NCI-H2171 (cell line): ENCODE data around the gene OXCT1.

Experiments
- DNase-seq: peaks from one replicate; lab custom pipeline; 2025; lab: John Stamatoyannopoulos, UW

OXCT1 gene

DNA sequence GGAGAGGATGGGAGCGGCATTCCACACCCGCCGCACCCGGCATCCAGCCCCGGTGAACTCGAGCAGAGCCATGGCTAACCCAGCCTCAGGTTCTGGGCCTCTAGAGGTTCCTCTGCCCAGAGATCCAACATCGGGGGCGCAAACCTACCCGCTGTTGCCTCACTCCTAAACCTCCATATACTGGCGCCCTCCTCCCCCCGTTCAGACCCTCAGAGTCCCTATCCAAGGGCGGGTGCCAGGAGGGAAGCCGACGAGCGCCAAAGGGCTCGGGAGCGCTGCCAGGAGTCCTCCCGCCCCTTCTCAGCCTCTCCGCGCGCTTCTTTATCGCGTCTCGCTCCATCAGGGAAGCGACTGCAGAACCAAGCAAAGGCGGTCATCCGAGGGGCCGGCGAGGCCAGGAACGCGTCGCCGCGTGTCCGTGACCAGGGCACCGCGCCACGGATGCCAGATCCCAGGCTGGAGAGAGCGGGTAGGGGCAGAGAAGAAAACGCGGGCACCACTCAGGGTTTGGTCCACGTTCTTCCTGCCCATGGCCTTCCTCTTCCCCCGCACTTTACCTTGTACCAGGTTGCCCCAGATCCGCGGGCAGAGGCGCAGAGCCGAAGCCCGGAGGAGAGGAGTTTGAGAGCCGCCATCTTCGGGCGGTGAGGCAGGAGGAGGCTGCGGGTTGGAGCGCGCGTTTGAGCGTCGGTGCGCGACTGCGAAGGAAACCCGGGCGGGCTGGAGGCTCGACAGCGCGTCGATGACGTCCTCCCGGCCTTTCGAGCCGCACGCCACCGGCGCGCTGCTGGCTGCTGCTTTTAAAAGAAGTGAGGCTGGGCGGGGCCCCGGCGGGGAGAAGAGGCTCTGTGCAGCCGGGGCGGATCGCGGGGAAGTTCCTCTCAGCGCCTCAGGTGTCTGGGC lies at the start of gene OXCT1:
TSS of gene OXCT1 (minus strand) at position 702 of the 903 bp plus-strand sequence. CDS start at position 635, 67 bp downstream.
- DNase-seq = peak; percentile 95

DNA sequence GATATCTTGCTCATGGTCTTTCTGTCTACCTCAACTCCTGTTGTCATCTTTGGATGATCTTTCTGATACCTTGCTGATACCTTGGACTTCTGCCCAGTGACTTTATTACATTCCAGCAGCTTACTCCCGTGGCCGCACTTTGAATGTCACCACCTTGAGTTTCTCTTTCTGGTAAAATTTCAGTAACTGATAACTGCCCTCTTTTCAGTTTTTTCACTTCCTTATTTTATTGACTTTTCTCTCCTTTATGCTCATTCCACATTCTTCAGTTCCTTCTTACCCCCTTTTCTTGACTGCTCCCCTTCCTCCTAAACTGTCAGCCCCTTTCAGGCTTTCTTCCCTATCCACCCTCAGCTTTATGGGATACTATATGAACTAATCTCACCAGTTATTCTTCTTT lies 47.9 kb upstream of the OXCT1 start:
- DNase-seq = no peak

DNA sequence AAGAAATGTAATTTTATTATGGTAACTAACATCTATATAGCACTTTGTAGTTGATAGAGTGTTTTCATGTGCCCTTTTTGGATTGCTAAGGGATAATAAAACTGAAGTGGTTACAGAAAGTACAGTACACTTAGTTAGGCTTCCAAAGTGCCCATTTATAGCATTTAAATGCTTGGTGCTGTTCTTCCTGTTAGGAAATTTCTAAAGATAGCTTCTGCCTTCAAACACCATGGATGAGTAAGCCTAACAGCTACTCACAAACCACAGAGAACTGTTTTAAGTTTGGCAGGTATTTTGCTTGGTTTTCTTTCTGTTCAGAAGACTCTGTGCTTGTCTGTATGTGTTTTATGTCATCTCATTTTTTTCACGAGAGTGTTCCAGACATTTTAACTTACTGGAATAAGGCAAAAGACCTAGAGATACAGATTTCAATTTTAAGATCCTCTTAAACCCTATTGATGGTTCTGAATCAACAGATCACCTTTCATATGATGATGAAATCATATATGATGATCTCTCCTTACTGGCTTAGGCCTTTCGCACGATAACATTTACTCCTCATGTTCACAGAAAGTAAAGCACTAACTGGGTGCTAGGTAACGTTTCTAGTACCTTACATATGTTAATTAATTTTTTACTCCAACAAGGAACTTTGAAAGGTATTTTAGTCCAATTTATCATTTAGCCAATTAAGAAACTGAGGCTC lies 38.3 kb upstream of the OXCT1 start:
- DNase-seq = no peak

DNA sequence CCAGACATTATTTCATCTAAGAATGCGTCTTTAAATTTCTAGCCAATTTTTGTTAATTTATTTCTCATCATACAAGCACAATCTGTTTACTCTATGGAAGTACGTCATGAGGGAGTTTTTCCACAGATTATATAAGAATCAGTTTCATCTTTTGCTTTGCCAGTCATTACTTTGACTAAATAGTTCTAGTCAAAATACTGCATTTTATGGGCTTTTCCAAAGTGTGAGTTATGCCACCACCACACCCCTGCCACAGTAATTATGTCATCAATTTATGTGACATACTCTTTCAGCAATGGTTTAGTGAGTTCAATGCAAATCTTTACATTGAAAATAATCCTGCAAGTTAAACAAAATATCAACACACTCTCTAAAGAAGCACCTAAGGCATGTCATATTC lies 35.9 kb upstream of the OXCT1 start:
- DNase-seq = no peak

DNA sequence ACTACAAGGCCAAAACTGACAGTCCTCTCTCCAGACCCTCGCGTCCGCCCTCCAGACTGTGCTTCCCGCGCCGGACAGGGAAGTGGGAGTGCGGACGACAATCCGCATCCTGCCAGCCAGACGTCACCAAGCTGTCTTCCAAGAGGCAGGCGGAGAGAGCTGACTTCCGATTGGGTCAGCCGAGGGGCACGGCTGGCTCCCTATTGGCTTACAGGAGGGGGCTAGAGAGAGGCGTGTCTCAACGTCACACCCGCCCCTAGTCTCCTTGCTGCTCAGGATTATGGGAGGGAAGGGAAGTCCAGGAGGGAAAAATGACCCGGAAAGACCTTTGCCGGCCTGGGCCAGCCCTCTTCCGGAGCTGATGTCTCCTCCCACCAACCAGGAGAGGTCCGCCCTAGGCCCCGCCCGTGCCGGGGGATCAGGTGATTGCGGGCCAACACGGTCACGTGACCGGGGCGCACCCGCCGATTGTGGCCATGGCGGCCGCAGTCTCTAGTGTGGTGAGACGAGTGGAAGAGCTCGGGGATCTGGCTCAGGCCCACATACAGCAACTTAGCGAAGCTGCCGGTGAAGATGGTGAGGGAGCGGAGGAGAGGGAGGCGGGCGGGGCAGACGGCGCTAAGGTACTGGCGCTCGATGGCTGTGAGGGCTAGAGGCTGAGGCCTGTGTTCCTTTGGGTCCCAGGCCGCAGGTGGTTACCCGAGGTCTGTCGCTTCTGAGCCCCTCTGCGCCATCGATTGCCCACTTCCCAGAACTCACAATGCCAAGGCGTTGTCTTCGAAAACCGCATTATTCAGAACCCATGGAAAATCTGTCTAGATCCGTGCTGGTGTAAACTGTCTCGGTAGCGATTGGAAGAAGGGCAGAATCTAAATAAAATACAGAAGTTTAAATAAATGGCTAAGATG lies 33.9 kb upstream of the OXCT1 start, which contains the start of gene RIMOC1:
TSS of gene RIMOC1 (plus strand) at position 453 of the 908 bp plus-strand sequence. CDS start at position 477, 24 bp downstream.
- DNase-seq = peak; percentile 99

DNA sequence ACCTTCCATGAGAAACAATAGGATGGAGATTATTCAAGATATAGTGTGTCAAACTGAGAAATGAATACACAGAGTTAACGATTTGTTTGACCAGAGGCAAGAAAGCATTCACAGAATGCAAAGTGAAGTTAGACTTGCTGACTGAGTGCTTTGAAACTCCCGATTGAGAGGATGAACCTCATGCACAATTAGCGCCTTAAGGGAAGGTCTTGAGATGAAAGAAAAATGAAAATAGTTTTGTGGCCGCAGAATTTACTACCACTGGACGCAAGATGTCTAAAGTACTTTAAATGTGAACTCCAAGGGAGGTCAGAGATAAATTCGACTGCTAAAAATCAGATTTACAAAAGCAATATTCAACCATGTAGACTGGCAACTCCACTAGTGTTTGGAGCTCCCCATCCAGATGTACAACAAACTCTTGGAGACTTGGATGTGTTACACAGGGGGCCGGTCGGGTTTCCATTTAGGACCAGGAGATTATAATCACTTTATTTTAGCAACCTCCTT lies 33.2 kb upstream of the OXCT1 start:
- DNase-seq = no peak

DNA sequence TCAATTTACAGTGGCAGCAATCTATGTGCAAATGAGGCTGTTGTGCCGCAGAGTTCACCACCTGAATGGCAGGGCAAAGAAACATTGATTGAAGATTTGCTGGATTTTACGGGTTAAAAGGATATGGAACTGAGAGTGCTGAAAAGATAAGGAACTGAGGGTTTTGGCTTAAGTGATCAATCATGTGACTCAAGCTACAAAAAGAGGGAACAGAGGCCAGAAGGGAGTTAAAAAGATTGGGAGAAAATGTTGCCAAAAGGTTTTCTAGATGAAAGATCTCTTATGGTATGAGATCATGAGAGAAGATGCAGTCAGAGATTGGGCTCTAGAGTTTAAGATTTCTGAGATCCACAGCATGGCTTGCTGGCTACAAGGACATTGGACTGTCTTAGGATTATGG lies 26.0 kb upstream of the OXCT1 start:
- DNase-seq = no peak

DNA sequence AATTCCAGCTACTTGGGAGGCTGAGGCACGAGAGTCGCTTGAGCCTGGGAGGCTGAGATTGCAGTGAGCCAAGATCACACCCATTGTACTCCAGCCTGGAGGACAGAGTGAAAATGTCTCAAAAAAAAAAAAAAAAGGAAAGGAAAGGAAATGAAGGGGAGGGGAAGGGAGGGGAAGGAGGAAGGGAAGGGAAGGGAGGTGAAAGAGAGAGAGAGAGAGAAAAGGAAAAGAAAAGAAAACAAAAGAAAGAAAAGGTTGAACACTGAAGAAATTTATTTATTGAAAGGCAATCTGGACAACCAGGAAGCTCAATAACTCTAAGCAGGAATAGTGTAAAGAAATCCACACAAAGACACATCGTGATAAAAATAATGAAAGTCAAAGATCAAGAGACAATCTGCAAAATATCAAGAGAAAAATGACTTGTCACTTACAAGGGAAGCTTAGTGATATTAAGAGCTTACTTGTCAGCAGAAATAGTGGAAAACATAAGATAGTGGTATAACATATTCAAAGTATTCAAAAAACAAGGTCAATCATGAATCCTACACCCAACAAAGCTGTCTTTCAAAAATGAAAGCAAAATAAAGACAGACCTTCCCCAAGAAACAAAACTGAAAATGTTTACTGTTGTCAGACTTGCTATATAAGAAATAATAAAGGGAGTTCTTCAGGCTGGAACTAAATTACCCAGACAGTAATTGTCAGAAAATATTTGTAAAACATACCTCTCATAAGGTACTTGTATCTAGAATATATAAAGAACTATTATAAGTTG lies 23.0 kb upstream of the OXCT1 start:
- DNase-seq = no peak

DNA sequence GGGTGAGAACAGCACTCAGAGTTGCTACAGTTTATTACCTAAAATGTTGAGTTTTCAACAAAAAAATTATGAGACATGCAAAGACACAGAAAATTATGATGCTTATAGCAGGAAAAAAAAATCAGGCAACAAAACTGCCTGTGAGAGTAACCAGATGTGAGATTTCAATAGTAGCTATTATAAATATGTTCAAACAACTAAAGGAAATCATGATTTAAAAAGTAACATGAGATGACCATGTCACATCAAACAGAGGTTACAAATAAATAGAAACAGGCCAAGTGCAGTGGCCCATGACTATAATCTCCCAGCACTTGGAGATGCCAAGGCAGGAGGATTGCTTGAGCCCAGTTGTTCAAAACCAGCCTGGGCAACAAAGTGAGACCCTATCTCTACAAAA lies 21.8 kb upstream of the OXCT1 start:
- DNase-seq = no peak

DNA sequence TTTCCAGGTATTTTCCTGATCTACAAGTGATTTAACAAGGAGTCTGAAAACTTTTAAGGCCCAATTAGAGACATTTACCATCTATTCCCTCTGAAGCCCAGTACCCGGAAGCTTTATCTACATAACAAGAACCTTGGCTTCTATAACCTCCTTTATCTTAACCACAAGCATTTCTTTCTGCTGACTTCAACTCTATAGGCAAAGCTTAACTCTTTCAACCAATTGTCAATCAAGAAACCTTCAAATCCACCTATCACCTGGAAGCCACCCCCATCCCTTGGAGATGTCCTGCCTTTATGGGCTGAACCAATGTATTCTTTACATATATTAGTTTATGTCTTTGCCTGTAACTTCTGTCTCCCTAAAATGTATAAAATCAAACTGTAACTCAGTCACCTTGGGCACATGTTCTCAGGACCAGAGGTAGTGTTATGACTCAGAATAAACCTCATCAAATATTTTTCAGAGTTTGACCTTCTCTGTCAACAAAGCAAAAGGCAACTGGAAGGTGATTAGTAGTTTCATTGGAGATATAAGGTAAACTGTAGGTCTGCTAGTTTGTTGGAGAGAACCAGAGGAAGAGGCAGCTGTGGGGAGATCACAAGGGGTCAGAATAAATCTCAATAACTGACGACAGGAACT lies 21.0 kb upstream of the OXCT1 start:
- DNase-seq = no peak

DNA sequence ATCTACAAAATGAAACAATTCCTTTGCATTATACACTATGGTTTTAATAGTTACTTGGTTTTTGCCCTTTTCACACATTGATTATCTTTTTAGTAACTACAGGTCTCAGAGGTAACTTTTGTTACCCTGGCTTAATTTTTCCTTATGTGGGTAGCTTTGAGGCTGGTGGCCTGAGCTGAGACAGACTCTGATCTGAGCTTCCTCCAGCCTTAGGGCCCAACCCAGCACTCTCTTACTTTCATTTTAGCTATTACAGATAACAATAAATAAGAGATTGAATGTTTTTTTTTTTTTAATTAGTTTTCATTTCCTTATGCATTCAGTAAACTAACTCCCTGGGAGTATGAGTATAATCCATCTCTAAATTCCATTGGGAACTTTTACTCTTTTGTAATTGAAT lies 15.1 kb upstream of the OXCT1 start:
- DNase-seq = no peak

DNA sequence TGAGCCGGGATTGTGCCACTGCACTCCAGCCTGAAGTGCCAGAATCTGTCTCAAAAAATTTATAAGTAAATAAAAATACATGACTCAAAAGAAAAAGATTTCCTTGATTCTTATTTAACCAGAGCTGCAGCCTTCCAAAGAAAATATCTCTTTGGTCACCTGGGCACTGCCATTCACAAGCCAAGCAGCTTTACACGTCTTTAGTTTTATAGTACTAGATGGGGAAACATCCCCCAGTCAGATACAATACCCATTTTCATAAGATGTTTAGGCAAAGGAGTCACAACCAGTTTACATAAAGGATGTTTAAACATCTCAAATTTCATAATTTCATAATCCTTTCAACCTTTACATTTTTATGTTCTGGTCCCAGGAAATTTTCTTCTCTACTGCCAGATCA lies 13.7 kb upstream of the OXCT1 start:
- no peak for DNase-seq

DNA sequence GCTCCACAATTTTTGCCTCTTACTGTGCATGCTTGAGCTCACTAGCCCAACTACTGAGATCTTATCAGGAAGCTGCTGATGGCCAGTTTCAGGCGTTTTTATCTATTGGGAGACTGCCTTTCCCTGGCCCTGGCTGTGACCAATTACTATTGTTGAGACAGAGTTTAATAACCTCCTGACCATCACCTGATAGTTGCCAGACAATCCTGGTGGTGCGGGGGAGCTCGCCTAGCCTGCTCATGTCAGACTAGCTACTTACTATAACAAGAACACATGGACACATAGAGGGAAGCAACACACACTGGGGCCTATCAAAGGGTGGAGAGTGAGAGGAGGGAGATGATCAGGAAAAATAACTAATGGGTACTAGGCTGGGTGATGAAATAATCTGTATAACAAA lies 13.0 kb upstream of the OXCT1 start:
- DNase-seq = no peak

DNA sequence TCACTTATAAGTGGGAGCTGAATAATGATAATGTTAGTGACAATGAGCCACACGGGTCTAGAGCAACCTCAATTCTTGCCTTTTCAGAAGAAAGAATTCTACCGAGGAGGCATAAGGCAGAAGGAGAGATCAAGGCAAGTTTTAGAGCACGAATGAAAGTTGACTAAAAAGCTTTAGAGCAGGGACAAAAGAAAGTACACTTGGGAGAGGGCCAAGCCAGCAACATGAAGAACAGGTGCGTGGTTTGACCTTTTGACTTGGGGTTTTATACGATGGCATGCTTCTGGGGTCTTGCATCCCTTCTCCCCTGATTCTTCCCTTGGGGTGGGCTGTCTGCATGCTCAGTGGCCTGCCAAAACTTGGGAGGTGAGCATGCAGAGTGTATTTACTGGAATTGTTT lies 12.5 kb upstream of the OXCT1 start:
- DNase-seq = no peak

DNA sequence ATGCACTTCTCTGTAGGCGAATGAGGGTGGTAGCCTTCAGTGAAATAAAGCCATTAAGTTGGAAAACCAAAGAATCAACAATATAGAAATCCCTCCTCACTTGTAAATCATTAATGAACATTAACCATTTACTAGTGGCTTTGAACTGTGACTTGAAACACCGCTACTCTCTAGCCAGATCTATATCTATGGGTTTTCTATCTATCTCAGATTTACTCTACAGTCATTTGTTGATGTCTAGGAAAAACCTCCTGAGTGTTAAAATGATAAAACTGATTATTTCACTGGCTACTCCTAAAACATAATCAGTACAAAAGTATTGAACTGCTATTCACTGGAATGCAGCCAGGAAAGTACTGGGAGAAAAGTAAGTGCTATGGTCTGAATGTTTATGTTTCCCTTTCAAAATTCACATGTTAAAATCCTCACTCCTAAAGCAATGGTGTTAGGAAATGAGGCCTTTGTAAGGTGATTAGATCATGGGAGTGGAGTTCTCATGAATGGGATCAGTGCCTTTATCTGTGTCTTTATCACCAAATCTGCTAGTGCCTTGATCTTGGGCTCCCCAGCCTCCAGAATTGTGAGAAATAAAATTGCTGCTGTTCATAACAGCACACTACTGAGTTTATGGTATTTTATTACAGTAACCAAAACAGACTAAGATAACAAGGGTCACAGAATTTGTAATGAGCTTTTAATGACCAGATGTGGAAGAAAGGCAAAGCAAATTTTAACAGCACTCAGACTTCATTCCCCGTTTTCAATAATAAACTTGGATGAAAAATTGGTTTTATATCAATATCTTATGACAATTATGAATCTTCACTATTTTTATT lies 8.6 kb upstream of the OXCT1 start:
- no peak for DNase-seq

DNA sequence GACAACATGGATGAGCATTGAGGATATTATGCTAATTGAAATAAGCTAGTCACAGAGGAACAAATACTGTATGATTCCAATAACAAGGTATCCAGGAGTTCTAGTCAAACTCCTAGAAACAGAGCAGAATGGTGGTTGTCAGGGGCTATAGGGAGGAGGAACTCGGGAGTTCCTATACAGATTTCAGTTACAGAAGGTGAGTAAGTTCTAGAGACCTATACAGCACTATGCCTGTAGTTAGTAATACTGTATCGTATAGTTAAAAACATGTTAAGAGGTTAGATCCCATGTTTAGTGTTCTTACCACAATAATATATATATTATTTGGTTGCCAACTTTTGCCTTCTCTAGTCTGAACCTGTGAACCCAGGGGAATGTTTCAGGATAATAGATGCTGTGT lies 7.9 kb upstream of the OXCT1 start:
- DNase-seq = no peak

DNA sequence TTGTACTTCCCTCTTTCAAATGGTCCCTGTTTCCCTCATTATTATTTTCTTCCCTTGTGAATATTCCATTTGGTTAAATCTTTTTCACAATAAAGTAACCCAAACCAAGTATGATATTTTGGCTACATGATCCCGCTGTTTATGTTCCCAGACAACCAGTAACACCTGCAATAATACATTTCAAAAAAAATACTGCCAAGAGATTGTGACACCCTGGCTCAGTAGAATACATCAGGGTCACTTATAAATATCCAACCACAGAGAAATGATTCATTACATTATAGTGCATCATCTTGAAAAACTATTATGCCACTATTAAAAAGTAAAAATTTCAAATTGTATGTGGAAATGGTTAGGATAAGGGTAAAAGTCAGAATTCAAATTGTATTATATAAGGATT lies 7.2 kb upstream of the OXCT1 start:
- DNase-seq = no peak

DNA sequence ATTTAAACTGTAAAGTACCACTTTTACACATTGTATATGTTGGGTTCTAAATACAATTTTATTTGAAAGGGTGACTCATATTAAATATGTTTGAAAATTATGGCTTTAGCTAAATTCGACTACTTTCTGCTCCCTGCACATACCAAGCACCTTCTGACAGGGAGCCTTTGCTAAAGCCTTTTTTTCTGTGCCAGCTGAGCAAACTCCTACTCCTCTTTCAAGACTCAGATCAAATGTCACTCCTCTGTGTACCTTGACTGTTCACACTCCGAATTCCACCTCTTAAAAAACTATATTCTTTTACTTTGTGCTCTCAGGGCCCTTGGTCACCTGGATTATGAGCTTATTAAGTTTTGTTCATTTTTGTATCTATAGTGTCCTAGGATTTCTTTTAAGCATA lies 6.5 kb upstream of the OXCT1 start:
- peak; percentile 15 for DNase-seq

DNA sequence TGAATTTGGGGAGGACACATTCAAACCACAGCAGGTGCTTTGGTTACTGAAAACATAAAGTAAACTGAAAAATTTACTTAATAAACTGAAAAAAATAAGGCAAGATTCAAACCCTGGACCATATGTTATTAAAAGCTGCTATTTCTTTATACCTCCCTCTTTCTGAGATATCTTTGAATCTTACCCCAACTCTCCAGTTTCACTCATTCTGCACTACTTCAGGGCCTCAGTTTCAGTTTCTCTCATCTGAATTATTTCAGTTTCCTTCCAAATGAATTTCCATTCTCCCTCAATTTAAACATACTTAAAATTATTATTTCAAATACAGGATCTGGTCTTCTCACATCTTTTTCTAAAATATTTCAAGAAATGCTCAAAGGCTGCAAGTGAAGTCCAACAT lies 4.9 kb upstream of the OXCT1 start:
- DNase-seq = no peak
